Hematopoietic multipotent progenitor cell treated with erythropoietin and hydrocortisone succinate and interleukin-3 and kit ligand, for 8 days (in vitro differentiated cells): ENCODE results near the gene R3HCC1L.
"Not testable (repeated sequence)": the region's sequence is repeated elsewhere in the genome, so short reads cannot be mapped to it uniquely, and the experiment has no call there.

ENCODE experiments used
- DNase-seq: peaks from one replicate; pipeline ENCODE4 v3.0.0-alpha.2; 2015

R3HCC1L gene

GRCh38 chr10:98133075-98133752, 1.2 kb upstream of the R3HCC1L start:
- not testable (repeated sequence) for DNase-seq

- DNase-seq, result no peak
These were observed 383 bp upstream of the R3HCC1L start for GRCh38 chr10:98134117-98134430.

- DNase-seq, result no peak
These were observed 904 bp downstream of the R3HCC1L start for GRCh38 chr10:98135222-98135899.

GRCh38 chr10:98136775-98137174, 2.3 kb downstream of the R3HCC1L start:
- DNase-seq, result not testable (repeated sequence)

GRCh38 chr10:98138031-98138430, 3.6 kb downstream of the R3HCC1L start:
- no peak for DNase-seq

- DNase-seq, result no peak
These were observed 5.0 kb downstream of the R3HCC1L start for GRCh38 chr10:98139431-98139830.

GRCh38 chr10:98141484-98142073, 7.1 kb downstream of the R3HCC1L start:
- DNase-seq, result peak; percentile 12

GRCh38 chr10:98144985-98145384, 10.5 kb downstream of the R3HCC1L start:
- no peak for DNase-seq

GRCh38 chr10:98149858-98150257, 15.4 kb downstream of the R3HCC1L start:
- no peak for DNase-seq

- DNase-seq, result no peak
These were observed 16.1 kb downstream of the R3HCC1L start for GRCh38 chr10:98150544-98150943.

- DNase-seq, result not testable (repeated sequence)
These were observed 18.3 kb downstream of the R3HCC1L start for GRCh38 chr10:98152778-98153177.

GRCh38 chr10:98153213-98153958, 18.9 kb downstream of the R3HCC1L start:
- DNase-seq, result peak; percentile 66

- no peak for DNase-seq
These were observed 19.6 kb downstream of the R3HCC1L start for GRCh38 chr10:98154076-98154475.

GRCh38 chr10:98158576-98158975, 24.1 kb downstream of the R3HCC1L start:
- DNase-seq, result no peak

- no peak for DNase-seq
These were observed 29.5 kb downstream of the R3HCC1L start for GRCh38 chr10:98163941-98164340.

GRCh38 chr10:98167191-98167590, 32.7 kb downstream of the R3HCC1L start:
- DNase-seq, result no peak

GRCh38 chr10:98168147-98168546, 33.7 kb downstream of the R3HCC1L start:
- DNase-seq, result no peak

GRCh38 chr10:98168766-98169165, 34.3 kb downstream of the R3HCC1L start:
- DNase-seq, result no peak

GRCh38 chr10:98169379-98169778, 34.9 kb downstream of the R3HCC1L start:
- no peak for DNase-seq

- peak; percentile 69 for DNase-seq
These were observed 36.0 kb downstream of the R3HCC1L start for GRCh38 chr10:98170249-98171117.

GRCh38 chr10:98172073-98172472, 37.6 kb downstream of the R3HCC1L start:
- no peak for DNase-seq

GRCh38 chr10:98172495-98172894, 38.0 kb downstream of the R3HCC1L start:
- DNase-seq, result no peak

- no peak for DNase-seq
These were observed 38.8 kb downstream of the R3HCC1L start for GRCh38 chr10:98173260-98173659.
